HepG2 (cell line): ENCODE data around the gene ZDHHC7. TPM values are rescaled to one million over a fixed set of nuclear protein-coding genes. Genes with fewer than 3 reads are reported as not detected.

Experiments used
- BORCS8-MEF2B ChIP-seq: sonication (generic); formaldehyde crosslinking; IDR thresholded peaks from 2 replicates; pipeline ENCODE4 v1.8.0; 2022; ENCODE audit warnings: mild to moderate bottlenecking, missing genetic modification reagents
- ELF4 ChIP-seq: sonication (generic); formaldehyde crosslinking; IDR thresholded peaks from 2 replicates; pipeline ENCODE4 v1.5.0; 2020; ENCODE audit warnings: missing genetic modification reagents, mild to moderate bottlenecking, moderate library complexity, borderline replicate concordance
- IRF2 ChIP-seq: IDR thresholded peaks from 2 replicates; pipeline ENCODE4 v1.6.1; 2018; ENCODE audit warnings: missing genetic modification reagents, missing compliant biosample characterization
- NPAS2 ChIP-seq: sonication (generic); formaldehyde crosslinking; IDR thresholded peaks from 2 replicates; pipeline ENCODE4 v1.8.0; 2022; ENCODE audit warnings: mild to moderate bottlenecking, missing genetic modification reagents, borderline replicate concordance
- PHB2 ChIP-seq: fragments of 450-650 bp; IDR thresholded peaks from 2 replicates; pipeline ENCODE4 v1.6.1; 2018; ENCODE audit not compliant: partially characterized antibody
- SIX1 ChIP-seq: sonication (generic); formaldehyde crosslinking; IDR thresholded peaks from 2 replicates; pipeline ENCODE4 v1.4.0; 2020; ENCODE audit warnings: missing genetic modification reagents, borderline replicate concordance
- TOPORS ChIP-seq: sonication (generic); formaldehyde crosslinking; IDR thresholded peaks from 2 replicates; pipeline ENCODE4 v1.8.0; 2023; ENCODE audit warnings: mild to moderate bottlenecking, missing genetic modification reagents
- TSC22D2 ChIP-seq: sonication (generic); formaldehyde crosslinking; IDR thresholded peaks from 2 replicates; pipeline ENCODE4 v1.5.1; 2020; ENCODE audit warnings: missing genetic modification reagents, mild to moderate bottlenecking, borderline replicate concordance
- ZNF264 ChIP-seq: sonication (generic); formaldehyde crosslinking; IDR thresholded peaks from 2 replicates; pipeline ENCODE4 v1.4.0; 2020; ENCODE audit warnings: missing genetic modification reagents
- ZNF563 ChIP-seq: sonication (generic); formaldehyde crosslinking; IDR thresholded peaks from 2 replicates; pipeline ENCODE4 v1.8.0; 2022; ENCODE audit warnings: mild to moderate bottlenecking, moderate library complexity, missing genetic modification reagents
- ZNF781 ChIP-seq: sonication (generic); formaldehyde crosslinking; IDR thresholded peaks from 2 replicates; pipeline ENCODE4 v1.5.1; 2020; ENCODE audit warnings: borderline replicate concordance, mild to moderate bottlenecking, missing genetic modification reagents; ENCODE audit errors: not compliant biosample characterization
- polyA plus RNA-seq, 8 experiments: library from polyadenylated mRNA; depleted of rRNA in 3 of 8; stranded (reverse) in 7 of 8; unstranded in 1 of 8; fragments of >200 nt; fragmentation: Illumina TruSeq in 4 of 8; extraction: Trizol in 4 of 8; gene quantifications; 2 replicates each; pipeline versions ENCODE4 v1.2.1 to v1.2.3, GENCODE V29; 2011 to 2016; ENCODE audit warnings: low read depth in 4 of 8, missing spikeins in 1 of 8, mixed read lengths in 1 of 8; ENCODE audit not compliant: insufficient read depth in 1 of 8
- total RNA-seq, 5 experiments: library from RNA; depleted of rRNA; stranded (reverse); fragments of >200 nt; fragmentation: Illumina TruSeq; extraction: Trizol; gene quantifications; 2 replicates each; pipeline ENCODE4 v1.2.3, GENCODE V29; 2016; ENCODE audit warnings: low read depth in 1 of 5
- TF ChIP-seq, protein P1 (sequence below): IDR thresholded peaks from 2 replicates; pipeline ENCODE4 v1.6.1; 2012; ENCODE audit warnings: low read length, improper control_type of control experiment
- TF ChIP-seq, protein P2 (sequence below): sonication (generic); formaldehyde crosslinking; IDR thresholded peaks from 2 replicates; pipeline ENCODE4 v1.4.0; 2020; ENCODE audit warnings: missing genetic modification reagents
- TF ChIP-seq, protein P3 (sequence below): sonication (generic); formaldehyde crosslinking; IDR thresholded peaks from 2 replicates; pipeline ENCODE4 v1.5.0; 2020; ENCODE audit warnings: missing genetic modification reagents

ZDHHC7 gene
- total and polyA plus RNA-seq, 2 of the 13 experiments (the other 11 are each of a cell fraction or from before 2014, with no cell fraction given) = 46.8 to 67.6 TPM

DNA sequence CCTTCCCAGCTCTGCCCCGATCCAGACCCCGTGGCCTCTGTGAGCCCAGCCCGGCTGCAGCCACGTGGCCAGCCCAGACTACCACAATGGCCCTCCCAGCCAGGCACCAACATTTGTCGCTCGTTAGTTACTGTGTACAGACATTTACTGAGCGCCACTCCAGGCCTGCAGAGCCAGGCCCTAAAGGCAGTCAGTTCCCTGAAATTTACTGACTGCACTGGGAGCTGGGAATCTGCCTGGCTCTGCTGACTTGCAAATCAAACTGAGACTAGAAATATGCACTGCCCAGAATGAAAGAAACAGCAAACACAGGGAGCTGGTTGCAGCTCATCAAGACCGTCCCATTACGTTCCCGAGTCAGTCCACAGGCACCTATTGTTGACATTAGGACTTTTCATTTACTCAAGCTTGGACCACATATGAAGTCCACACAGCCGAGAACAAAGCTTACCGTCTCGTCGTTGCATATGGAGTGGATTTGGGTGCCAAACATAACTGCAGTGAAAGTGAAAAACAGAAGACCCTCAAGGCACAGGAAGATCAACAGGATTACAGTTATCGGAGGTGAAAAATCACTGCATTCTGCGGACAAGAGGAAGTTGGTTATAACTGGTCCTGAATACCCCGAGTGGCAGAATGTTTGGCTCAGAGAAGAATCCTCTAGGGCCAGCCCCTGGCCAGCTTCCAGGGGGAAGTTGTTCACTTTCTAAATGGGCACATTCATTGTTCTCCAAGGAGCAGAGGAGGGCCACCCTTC lies 34.5 kb downstream of the ZDHHC7 start (continued):
- TF ChIP-seq, protein P1, sequence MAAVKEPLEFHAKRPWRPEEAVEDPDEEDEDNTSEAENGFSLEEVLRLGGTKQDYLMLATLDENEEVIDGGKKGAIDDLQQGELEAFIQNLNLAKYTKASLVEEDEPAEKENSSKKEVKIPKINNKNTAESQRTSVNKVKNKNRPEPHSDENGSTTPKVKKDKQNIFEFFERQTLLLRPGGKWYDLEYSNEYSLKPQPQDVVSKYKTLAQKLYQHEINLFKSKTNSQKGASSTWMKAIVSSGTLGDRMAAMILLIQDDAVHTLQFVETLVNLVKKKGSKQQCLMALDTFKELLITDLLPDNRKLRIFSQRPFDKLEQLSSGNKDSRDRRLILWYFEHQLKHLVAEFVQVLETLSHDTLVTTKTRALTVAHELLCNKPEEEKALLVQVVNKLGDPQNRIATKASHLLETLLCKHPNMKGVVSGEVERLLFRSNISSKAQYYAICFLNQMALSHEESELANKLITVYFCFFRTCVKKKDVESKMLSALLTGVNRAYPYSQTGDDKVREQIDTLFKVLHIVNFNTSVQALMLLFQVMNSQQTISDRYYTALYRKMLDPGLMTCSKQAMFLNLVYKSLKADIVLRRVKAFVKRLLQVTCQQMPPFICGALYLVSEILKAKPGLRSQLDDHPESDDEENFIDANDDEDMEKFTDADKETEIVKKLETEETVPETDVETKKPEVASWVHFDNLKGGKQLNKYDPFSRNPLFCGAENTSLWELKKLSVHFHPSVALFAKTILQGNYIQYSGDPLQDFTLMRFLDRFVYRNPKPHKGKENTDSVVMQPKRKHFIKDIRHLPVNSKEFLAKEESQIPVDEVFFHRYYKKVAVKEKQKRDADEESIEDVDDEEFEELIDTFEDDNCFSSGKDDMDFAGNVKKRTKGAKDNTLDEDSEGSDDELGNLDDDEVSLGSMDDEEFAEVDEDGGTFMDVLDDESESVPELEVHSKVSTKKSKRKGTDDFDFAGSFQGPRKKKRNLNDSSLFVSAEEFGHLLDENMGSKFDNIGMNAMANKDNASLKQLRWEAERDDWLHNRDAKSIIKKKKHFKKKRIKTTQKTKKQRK = no peak
- 0 out of 2 replicates have a peak, but pooled peaks have one; percentile 14 for TF ChIP-seq TOPORS (CRISPR knock-in tag)
- TF ChIP-seq, protein P2, sequence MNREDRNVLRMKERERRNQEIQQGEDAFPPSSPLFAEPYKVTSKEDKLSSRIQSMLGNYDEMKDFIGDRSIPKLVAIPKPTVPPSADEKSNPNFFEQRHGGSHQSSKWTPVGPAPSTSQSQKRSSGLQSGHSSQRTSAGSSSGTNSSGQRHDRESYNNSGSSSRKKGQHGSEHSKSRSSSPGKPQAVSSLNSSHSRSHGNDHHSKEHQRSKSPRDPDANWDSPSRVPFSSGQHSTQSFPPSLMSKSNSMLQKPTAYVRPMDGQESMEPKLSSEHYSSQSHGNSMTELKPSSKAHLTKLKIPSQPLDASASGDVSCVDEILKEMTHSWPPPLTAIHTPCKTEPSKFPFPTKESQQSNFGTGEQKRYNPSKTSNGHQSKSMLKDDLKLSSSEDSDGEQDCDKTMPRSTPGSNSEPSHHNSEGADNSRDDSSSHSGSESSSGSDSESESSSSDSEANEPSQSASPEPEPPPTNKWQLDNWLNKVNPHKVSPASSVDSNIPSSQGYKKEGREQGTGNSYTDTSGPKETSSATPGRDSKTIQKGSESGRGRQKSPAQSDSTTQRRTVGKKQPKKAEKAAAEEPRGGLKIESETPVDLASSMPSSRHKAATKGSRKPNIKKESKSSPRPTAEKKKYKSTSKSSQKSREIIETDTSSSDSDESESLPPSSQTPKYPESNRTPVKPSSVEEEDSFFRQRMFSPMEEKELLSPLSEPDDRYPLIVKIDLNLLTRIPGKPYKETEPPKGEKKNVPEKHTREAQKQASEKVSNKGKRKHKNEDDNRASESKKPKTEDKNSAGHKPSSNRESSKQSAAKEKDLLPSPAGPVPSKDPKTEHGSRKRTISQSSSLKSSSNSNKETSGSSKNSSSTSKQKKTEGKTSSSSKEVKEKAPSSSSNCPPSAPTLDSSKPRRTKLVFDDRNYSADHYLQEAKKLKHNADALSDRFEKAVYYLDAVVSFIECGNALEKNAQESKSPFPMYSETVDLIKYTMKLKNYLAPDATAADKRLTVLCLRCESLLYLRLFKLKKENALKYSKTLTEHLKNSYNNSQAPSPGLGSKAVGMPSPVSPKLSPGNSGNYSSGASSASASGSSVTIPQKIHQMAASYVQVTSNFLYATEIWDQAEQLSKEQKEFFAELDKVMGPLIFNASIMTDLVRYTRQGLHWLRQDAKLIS (CRISPR knock-in tag) = no peak
- peak; percentile 73; the same call in 1 of the 2 replicates for TF ChIP-seq TSC22D2 (CRISPR knock-in tag)
- peak; percentile 88 for TF ChIP-seq ZNF264 (CRISPR knock-in tag)
- TF ChIP-seq NPAS2 (CRISPR knock-in tag) = no peak
- TF ChIP-seq ZNF781 (CRISPR knock-in tag) = peak; percentile 28
- TF ChIP-seq BORCS8-MEF2B (CRISPR knock-in tag) = peak; percentile 43; the same call in 1 of the 2 replicates
- TF ChIP-seq IRF2 = peak; percentile 40
- no peak for TF ChIP-seq ELF4
- TF ChIP-seq, protein P3, sequence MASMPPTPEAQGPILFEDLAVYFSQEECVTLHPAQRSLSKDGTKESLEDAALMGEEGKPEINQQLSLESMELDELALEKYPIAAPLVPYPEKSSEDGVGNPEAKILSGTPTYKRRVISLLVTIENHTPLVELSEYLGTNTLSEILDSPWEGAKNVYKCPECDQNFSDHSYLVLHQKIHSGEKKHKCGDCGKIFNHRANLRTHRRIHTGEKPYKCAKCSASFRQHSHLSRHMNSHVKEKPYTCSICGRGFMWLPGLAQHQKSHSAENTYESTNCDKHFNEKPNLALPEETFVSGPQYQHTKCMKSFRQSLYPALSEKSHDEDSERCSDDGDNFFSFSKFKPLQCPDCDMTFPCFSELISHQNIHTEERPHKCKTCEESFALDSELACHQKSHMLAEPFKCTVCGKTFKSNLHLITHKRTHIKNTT (CRISPR knock-in tag) = no peak
- peak; percentile 19; the same call in 1 of the 2 replicates for TF ChIP-seq SIX1 (CRISPR knock-in tag)
- no peak for TF ChIP-seq PHB2
- TF ChIP-seq ZNF563 (CRISPR knock-in tag) = no peak
